HG02798 (cell line): ENCODE results near the gene DENND10.
"Not testable (repeated sequence)": the region's sequence is repeated elsewhere in the genome, so short reads cannot be mapped to it uniquely, and the experiment has no call there.

Experiments
- ATAC-seq: cut with Tn5 transposase; IDR thresholded peaks from one replicate; pipeline ENCODE4 v1.9.1; 2021; ENCODE audit warnings: mild to moderate bottlenecking; ENCODE audit not compliant: unreplicated experiment, poor library complexity

DENND10 gene

GRCh38 chr10:119162452-119163092, 58.7 kb downstream of the DENND10 start:
- no peak for ATAC-seq

GRCh38 chr10:119165171-119166117, 61.5 kb downstream of the DENND10 start, which contains the start of gene SFXN4:
TSS of gene SFXN4 (minus strand) at chr10:119165714. CDS start at chr10:119165647, 67 bp downstream.
- ATAC-seq = peak; percentile 94

GRCh38 chr10:119166118-119166500, 62.2 kb downstream of the DENND10 start:
- no peak for ATAC-seq

- ATAC-seq = no peak
Measured at GRCh38 chr10:119166564-119166963, 62.7 kb downstream of the DENND10 start.

- no peak for ATAC-seq
Measured at GRCh38 chr10:119167041-119167440, 63.1 kb downstream of the DENND10 start.

GRCh38 chr10:119174109-119174508, 70.2 kb downstream of the DENND10 start:
- no peak for ATAC-seq

- ATAC-seq = no peak
Measured at GRCh38 chr10:119176166-119176565, 72.3 kb downstream of the DENND10 start.

GRCh38 chr10:119177708-119178371, 73.9 kb downstream of the DENND10 start:
- peak; percentile 30 for ATAC-seq

- ATAC-seq = peak; percentile 97
Measured at GRCh38 chr10:119178372-119179119, 74.6 kb downstream of the DENND10 start, which contains the start of gene PRDX3. TSS of gene PRDX3 (minus strand) at chr10:119178812. CDS start at chr10:119178790, 22 bp downstream.

- not testable (repeated sequence) for ATAC-seq
Measured at GRCh38 chr10:119180850-119181400, 77.0 kb downstream of the DENND10 start.

- ATAC-seq = no peak
Measured at GRCh38 chr10:119183664-119184412, 79.9 kb downstream of the DENND10 start.
